ENCODE measurements around the gene ZFP36.

GRCh38 chr19:39363901-39364457, 42.7 kb upstream of the ZFP36 start:
- TF ChIP-seq, protein P1, sequence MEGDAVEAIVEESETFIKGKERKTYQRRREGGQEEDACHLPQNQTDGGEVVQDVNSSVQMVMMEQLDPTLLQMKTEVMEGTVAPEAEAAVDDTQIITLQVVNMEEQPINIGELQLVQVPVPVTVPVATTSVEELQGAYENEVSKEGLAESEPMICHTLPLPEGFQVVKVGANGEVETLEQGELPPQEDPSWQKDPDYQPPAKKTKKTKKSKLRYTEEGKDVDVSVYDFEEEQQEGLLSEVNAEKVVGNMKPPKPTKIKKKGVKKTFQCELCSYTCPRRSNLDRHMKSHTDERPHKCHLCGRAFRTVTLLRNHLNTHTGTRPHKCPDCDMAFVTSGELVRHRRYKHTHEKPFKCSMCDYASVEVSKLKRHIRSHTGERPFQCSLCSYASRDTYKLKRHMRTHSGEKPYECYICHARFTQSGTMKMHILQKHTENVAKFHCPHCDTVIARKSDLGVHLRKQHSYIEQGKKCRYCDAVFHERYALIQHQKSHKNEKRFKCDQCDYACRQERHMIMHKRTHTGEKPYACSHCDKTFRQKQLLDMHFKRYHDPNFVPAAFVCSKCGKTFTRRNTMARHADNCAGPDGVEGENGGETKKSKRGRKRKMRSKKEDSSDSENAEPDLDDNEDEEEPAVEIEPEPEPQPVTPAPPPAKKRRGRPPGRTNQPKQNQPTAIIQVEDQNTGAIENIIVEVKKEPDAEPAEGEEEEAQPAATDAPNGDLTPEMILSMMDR (IDR thresholded peaks at IDR 0.05): no peak
- TF ChIP-seq POLR2A (IDR thresholded peaks at IDR 0.05): no peak
